GM21447 (cell line): ENCODE data around the gene HSD11B1L.
"Not testable (repeated sequence)": the region's sequence is repeated elsewhere in the genome, so short reads cannot be mapped to it uniquely, and the experiment has no call there.

Experiments
- ATAC-seq: cut with Tn5 transposase; IDR thresholded peaks from one replicate; pipeline ENCODE4 v1.9.1; 2021; ENCODE audit not compliant: unreplicated experiment

HSD11B1L gene

GRCh38 chr19:5686647-5687359, 6.0 kb downstream of the HSD11B1L start:
- ATAC-seq: peak; percentile 55

GRCh38 chr19:5687360-5688198, 6.8 kb downstream of the HSD11B1L start:
- no peak for ATAC-seq

- not testable (repeated sequence) for ATAC-seq
Measured at GRCh38 chr19:5688262-5688881, 7.5 kb downstream of the HSD11B1L start.

- ATAC-seq: peak; percentile 35
Measured at GRCh38 chr19:5690125-5690954, 9.5 kb downstream of the HSD11B1L start, which contains the start of gene RPL36. TSS of gene RPL36 (plus strand) at chr19:5690295. CDS start at chr19:5690508, 213 bp downstream.

- ATAC-seq: no peak
Measured at GRCh38 chr19:5690955-5691821, 10.4 kb downstream of the HSD11B1L start.

GRCh38 chr19:5691822-5692722, 11.2 kb downstream of the HSD11B1L start:
- no peak for ATAC-seq

GRCh38 chr19:5692723-5693194, 11.9 kb downstream of the HSD11B1L start:
- no peak for ATAC-seq

GRCh38 chr19:5693195-5694166, 12.7 kb downstream of the HSD11B1L start:
- no peak for ATAC-seq

GRCh38 chr19:5694167-5694955, 13.5 kb downstream of the HSD11B1L start:
- no peak for ATAC-seq

GRCh38 chr19:5694956-5695648, 14.3 kb downstream of the HSD11B1L start:
- no peak for ATAC-seq

GRCh38 chr19:5695649-5696195, 14.9 kb downstream of the HSD11B1L start:
- no peak for ATAC-seq

GRCh38 chr19:5696196-5697021, 15.6 kb downstream of the HSD11B1L start:
- no peak for ATAC-seq

- ATAC-seq: no peak
Measured at GRCh38 chr19:5697022-5697889, 16.4 kb downstream of the HSD11B1L start.
